Subcutaneous abdominal adipose tissue (tissue), 5 donors: Measurements from ENCODE around the gene DCC.

Experiments used
- H3K27ac ChIP-seq: one replicate; pipeline ENCODE4 v1.7.0; 2013; ENCODE audit warnings: low read depth, mild to moderate bottlenecking, inconsistent platforms, low read length, moderate library complexity
- H3K27me3 ChIP-seq, 5 donors: one replicate each; pipeline ENCODE4 v1.7.0; 2013; ENCODE audit warnings: low read length in 5 of 5, inconsistent platforms in 1 of 5; ENCODE audit not compliant: control insufficient read depth in 5 of 5, insufficient read depth in 4 of 5
- H3K36me3 ChIP-seq, 5 donors: one replicate each; pipeline ENCODE4 v1.7.0; 2013; ENCODE audit warnings: low read length in 5 of 5; ENCODE audit not compliant: control insufficient read depth in 5 of 5, insufficient read depth in 5 of 5
- H3K4me1 ChIP-seq, 5 donors: one replicate each; pipeline ENCODE4 v1.7.0; 2013; ENCODE audit warnings: low read length in 5 of 5, mild to moderate bottlenecking in 3 of 5, moderate library complexity in 1 of 5; ENCODE audit not compliant: control insufficient read depth in 5 of 5, insufficient read depth in 5 of 5
- H3K4me3 ChIP-seq, 5 donors: one replicate each; pipeline ENCODE4 v1.7.0; 2013; ENCODE audit warnings: low read length in 5 of 5, low read depth in 1 of 5
- H3K9ac ChIP-seq, 5 donors: one replicate each; pipeline ENCODE4 v1.7.0; 2013; ENCODE audit warnings: low read length in 5 of 5, mild to moderate bottlenecking in 4 of 5, moderate library complexity in 3 of 5
- H3K9me3 ChIP-seq, 5 donors: one replicate each; pipeline ENCODE4 v1.7.0; 2013; ENCODE audit warnings: low read length in 5 of 5; ENCODE audit not compliant: control insufficient read depth in 5 of 5
- donor health status: healthy.
- donor health status: healthy.
- donor health status: healthy.
- donor health status: healthy.
- donor health status: healthy.

The DCC gene

GRCh38 chr18:53268455-53268854, 928.5 kb downstream of the DCC start:
- Histone ChIP-seq H3K9me3 (peaks cover 0 to 6% (median 2%) of the 10 kb centered on the region in 5 donors), H3K27me3 (no peaks in the 10 kb centered on the region)

GRCh38 chr18:53281406-53281805, 941.4 kb downstream of the DCC start:
- Histone ChIP-seq H3K9ac (no peak overlapping the region), H3K4me3 (no peak overlapping the region), H3K9me3 (no peaks in the 10 kb centered on the region), H3K27ac (no peak overlapping the region), H3K27me3 (no peaks in the 10 kb centered on the region), H3K36me3 (no peaks in the 10 kb centered on the region), H3K4me1 (no peaks in the 10 kb centered on the region)

More at GRCh38 chr18:53268455-53268854, 928.5 kb downstream of the DCC start:
- Histone ChIP-seq H3K36me3 (no peaks in the 10 kb centered on the region), H3K27ac (no peak overlapping the region), H3K9ac (no peak overlapping the region), H3K4me3 (no peak overlapping the region), H3K4me1 (no peaks in the 10 kb centered on the region)

- H3K27me3 ChIP-seq: no peaks in the 10 kb centered on the region
- H3K4me3 ChIP-seq: no peak overlapping the region
- no peaks in the 10 kb centered on the region for H3K9me3 ChIP-seq
- H3K27ac ChIP-seq: no peak overlapping the region
- H3K36me3 ChIP-seq: no peaks in the 10 kb centered on the region
- no peak overlapping the region for H3K9ac ChIP-seq
- no peaks in the 10 kb centered on the region for H3K4me1 ChIP-seq
Measured at GRCh38 chr18:53283708-53284107, 943.7 kb downstream of the DCC start.

GRCh38 chr18:53305461-53305860, 965.5 kb downstream of the DCC start:
- Histone ChIP-seq H3K4me1 (no peaks in the 10 kb centered on the region), H3K9ac (no peak overlapping the region), H3K36me3 (no peaks in the 10 kb centered on the region), H3K27ac (no peak overlapping the region), H3K4me3 (no peak overlapping the region), H3K27me3 (no peaks in the 10 kb centered on the region), H3K9me3 (peaks cover 0 to 6% (median 3%) of the 10 kb centered on the region in 5 donors)

GRCh38 chr18:53319628-53320027, 979.6 kb downstream of the DCC start:
- H3K36me3 ChIP-seq: no peaks in the 10 kb centered on the region
- no peak overlapping the region for H3K9ac ChIP-seq
- H3K27me3 ChIP-seq: no peaks in the 10 kb centered on the region
- H3K27ac ChIP-seq: no peak overlapping the region
- no peaks in the 10 kb centered on the region for H3K4me1 ChIP-seq
- no peaks in the 10 kb centered on the region for H3K9me3 ChIP-seq
- no peak overlapping the region for H3K4me3 ChIP-seq

- H3K4me3 ChIP-seq: no peak overlapping the region
- H3K4me1 ChIP-seq: no peaks in the 10 kb centered on the region
- H3K9ac ChIP-seq: no peak overlapping the region
- no peaks in the 10 kb centered on the region for H3K9me3 ChIP-seq
- H3K27ac ChIP-seq: no peak overlapping the region
- H3K27me3 ChIP-seq: no peaks in the 10 kb centered on the region
- H3K36me3 ChIP-seq: no peaks in the 10 kb centered on the region
Measured at GRCh38 chr18:53322163-53322562, 982.2 kb downstream of the DCC start.

GRCh38 chr18:53324353-53324752, 984.4 kb downstream of the DCC start:
- no peaks in the 10 kb centered on the region for H3K36me3 ChIP-seq
- no peaks in the 10 kb centered on the region for H3K4me1 ChIP-seq
- no peak overlapping the region for H3K27ac ChIP-seq
- H3K4me3 ChIP-seq: no peak overlapping the region
- H3K27me3 ChIP-seq: no peaks in the 10 kb centered on the region
- H3K9me3 ChIP-seq: no peaks in the 10 kb centered on the region
- H3K9ac ChIP-seq: no peak overlapping the region

GRCh38 chr18:53360501-53361443, 1020.8 kb downstream of the DCC start:
- Histone ChIP-seq H3K27me3 (no peaks in the 10 kb centered on the region), H3K27ac (no peak overlapping the region), H3K4me3 (no peak overlapping the region), H3K4me1 (no peaks in the 10 kb centered on the region), H3K9me3 (no peaks in the 10 kb centered on the region), H3K9ac (no peak overlapping the region), H3K36me3 (no peaks in the 10 kb centered on the region)

- no peaks in the 10 kb centered on the region for H3K27me3 ChIP-seq
- no peaks in the 10 kb centered on the region for H3K9me3 ChIP-seq
- no peaks in the 10 kb centered on the region for H3K36me3 ChIP-seq
- H3K27ac ChIP-seq: no peak overlapping the region
- no peak overlapping the region for H3K4me3 ChIP-seq
- H3K4me1 ChIP-seq: peaks cover 0 to 9% (median 0%) of the 10 kb centered on the region in 5 donors
- H3K9ac ChIP-seq: no peak overlapping the region
Measured at GRCh38 chr18:53375621-53376020, 1035.6 kb downstream of the DCC start.

- H3K9me3 ChIP-seq: no peaks in the 10 kb centered on the region
- peaks cover 0 to 5% (median 0%) of the 10 kb centered on the region in 5 donors for H3K4me1 ChIP-seq
- H3K27me3 ChIP-seq: no peaks in the 10 kb centered on the region
- no peak overlapping the region for H3K27ac ChIP-seq
- no peak overlapping the region for H3K4me3 ChIP-seq
- no peak overlapping the region for H3K9ac ChIP-seq
- no peaks in the 10 kb centered on the region for H3K36me3 ChIP-seq
Measured at GRCh38 chr18:53380063-53380639, 1040.2 kb downstream of the DCC start.
